Activated CD4-positive, alpha-beta T cell treated with anti-CD3 and anti-CD28 coated beads for 4 hours (primary cell): Measurements from ENCODE around the gene THAP5.
"Not testable (repeated sequence)": the region's sequence is repeated elsewhere in the genome, so short reads cannot be mapped to it uniquely, and the experiment has no call there.

Experiments
- DNase-seq, 2 donors: peaks; one replicate each; pipeline ENCODE4 v3.0.0-alpha.2; 2020

Gene THAP5

DNA sequence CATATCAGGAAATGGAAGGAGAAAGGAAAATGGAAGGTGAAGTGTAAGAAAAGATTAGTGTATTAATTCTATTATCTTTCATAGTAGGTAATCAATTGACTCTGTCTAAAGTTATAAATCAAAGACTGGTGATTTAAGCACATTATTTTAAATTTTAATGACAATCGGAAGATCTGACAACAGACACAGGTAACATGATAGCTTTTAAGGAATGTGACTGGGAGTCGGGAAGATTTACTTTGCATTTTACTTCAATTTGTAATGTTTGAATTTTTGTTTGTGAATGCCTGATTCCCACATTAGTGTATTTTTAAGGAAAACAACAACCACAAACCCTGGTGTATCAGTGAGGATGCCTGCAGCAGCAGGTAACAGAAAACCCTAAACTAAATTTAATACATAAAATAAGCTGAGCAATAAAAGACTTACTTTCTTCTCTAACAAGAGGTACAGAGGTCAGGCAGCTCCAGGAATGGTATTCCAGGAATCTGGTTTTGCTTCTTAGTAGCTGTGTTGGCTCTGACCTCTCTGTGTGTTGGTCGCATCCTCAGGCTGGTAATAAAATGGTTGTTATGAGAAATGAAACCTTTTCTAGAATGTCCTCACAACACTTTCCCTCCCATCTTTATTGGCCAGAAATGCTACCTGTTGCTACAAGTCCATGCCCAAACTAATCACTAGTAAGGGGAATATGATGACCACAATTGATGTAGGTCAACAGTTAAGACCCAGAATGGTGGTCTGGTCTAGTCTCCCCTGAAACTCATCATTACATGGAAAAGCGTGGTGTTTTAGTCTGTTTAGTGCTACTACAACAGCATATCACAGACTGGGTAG is 12.4 kb upstream of the THAP5 start:
- no peak for DNase-seq

DNA sequence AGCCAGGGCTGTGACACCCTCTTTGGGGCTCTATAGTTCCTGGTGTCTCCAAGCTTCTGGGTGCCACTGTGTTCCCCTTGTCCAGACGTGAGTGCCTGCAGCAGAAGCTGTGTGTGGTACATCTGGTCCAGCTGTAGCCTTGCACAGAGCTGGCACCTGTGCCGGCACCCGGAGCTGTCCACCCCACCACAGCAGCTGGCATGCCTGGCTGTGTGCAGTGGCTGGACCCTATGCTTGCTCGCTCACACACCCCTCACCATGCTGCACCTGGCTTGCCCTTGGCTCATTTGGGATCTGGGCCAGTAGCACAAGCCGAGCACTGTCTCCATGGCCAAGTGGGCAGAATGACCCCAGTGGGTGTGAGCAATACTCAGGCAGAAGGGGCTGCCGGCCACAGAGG is 10.8 kb upstream of the THAP5 start:
- DNase-seq: no peak

DNA sequence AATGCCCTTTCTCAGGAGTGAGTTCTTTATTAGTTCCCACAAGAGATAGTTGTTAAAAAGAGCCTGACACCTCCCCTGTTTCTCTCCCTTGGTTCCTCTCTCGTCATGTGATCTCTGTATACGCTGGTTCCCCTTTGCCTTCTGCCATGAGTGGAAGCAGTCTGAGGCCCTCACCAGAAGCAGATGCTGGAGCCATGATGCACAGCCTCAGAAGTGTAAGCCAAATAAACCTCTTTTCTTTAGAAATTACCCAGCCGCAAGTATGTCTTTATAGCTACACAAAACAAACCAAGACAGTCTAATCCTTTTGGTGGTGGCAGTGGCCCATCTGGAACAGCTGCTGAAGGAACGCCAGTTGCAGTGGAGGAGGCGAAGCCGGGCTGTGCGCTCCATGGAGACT is 9.4 kb upstream of the THAP5 start:
- DNase-seq: no peak

GRCh38 chr7:108576116-108576515 is 6.6 kb upstream of the THAP5 start:
- no peak for DNase-seq

DNA sequence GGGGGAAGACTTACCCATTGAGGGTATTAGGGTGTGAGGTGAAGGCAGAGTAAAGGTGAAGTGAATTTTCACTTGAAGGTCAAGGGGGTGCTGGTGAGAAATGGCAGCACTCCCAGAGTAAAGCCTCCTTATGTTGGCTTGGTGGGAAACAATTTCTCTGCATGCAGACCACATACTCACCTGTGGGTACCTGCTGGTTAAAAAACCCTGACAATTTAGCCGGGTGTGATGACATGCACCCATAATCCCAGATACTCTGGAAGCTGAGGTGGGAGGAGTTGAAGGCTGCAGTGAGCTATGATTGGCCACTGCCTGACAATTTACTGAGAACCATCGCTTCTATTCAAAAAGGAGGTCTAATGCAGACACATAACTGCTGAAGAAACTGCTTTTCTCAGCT is 5.7 kb upstream of the THAP5 start:
- no peak for DNase-seq

DNA sequence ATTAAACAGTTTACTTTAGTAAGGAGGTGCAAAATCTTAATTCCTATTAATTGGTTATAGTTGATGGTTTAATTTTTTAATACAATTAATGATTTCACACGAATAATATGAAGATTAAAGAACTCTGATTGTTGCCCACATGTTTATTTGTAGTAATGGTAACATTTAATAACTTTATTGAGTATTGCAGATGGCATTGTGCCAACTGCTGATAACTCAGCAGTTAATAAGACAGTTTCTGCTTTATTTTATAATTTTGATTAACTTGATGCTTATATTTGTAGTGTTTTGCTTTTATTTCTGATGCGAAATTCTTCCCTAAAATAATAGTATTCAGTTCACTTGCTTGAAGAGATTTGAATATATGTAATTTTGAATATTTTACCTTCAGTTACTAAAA is 3.0 kb upstream of the THAP5 start:
- no peak for DNase-seq

DNA sequence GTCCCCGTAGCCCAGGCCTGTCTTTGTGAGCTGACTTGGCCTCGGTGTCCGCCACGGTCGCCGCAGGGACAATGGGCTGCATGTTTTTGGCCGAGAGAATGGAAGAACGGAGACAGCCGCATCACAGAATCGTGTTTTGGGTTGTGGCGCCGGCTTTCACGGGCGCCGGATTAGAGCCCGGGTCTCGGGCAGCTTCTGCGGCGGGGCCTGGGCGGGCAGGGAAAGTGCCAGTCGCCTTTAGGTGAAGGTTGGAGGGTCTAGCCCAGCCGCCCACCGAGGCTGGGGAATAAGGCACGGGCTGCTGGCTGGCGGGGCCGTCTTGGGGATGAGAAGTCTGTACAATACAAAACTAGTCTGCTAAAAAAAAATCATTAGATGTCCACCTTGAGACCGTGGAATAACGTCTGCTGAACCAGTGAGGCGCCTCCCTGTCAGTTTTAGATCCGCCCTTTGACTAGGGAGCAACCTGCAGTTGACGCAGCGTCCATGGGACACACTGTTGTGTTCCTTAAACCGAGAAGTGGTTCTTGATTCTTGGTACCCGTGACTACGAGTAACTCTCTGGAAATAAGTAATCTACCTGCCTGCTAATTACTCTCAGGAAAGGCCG is 745 bp upstream of the THAP5 start:
- peak; percentile 38 to 46 for DNase-seq

- DNase-seq: no peak
Observed at GRCh38 chr7:108568801-108569380, 615 bp downstream of the THAP5 start.

DNA sequence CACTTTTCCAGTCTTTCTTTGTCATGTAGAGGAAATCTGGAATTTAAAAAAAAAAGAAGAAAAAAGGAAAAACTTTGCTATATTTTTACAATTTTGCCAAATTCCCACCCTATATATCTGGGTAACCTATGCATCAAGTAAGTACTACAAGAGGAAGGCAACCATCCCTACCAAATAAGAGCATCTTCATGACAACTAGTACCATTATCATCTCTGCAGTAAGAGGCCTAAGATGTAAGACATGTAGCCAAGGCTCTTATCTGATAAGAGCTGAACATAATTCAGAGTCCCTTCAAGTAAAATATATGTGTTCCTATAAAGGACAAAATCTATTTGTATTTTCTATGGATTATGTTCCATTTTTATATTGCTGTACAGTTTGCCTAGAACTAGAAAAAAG is 3.5 kb downstream of the THAP5 start:
- no peak for DNase-seq

- DNase-seq: no peak
Observed at GRCh38 chr7:108561047-108561619, 8.4 kb downstream of the THAP5 start.

DNA sequence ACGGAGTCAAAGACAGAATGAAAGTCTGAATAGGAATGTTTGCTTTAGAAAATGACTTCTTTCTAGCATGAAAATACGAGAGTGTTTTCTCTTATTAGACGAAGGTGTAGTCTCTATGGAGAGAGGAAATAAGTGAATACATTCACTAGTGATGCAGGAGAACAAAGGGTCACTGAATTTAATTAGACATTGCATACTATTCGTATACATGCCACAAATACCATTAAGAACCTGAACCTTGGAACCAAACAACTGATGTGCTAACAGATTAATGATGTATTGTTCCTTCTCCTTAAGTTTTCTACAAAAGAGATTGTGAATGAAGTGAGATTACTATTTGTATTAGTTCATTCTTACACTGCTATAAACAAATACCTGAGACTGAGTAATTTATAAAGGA is 10.3 kb downstream of the THAP5 start:
- no peak for DNase-seq

DNA sequence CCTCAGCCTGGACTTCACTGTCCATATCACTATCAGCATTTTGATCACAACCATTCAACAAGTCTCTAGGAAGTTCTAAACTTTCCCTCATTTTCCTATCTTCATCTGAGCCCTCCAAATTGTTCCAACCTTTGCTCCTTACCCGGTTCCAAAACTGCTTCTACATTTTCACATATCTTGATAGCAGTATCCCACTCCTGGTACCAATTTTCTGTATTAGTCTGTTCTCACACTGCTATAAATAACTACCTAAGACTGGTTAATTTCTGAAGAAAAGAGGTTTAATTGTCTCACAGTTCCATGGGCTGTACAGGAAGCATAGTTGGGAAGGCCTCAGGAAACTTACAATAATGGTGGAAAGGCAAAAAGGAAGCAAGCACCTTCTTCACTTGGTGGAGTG is 11.9 kb downstream of the THAP5 start:
- DNase-seq: no peak

DNA sequence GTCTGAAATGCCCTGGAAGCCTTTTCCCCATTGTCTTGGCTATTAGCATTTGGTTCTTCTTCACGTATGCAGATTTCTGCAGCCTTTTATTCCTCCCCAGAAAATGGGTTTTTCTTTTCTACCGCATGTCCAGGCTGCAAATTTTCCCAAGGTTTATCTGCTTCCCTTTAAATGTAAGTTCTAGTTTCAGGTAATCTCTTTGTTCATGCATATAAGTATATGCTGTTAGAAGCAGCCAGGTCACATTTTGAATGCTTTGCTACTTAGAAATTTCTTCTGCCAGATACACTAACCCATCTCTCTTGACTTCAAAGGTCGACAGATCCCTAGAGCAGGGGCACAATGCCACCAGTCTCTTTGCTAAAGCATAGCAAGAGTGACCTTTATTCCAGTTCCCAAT is 12.3 kb downstream of the THAP5 start:
- DNase-seq: no peak

DNA sequence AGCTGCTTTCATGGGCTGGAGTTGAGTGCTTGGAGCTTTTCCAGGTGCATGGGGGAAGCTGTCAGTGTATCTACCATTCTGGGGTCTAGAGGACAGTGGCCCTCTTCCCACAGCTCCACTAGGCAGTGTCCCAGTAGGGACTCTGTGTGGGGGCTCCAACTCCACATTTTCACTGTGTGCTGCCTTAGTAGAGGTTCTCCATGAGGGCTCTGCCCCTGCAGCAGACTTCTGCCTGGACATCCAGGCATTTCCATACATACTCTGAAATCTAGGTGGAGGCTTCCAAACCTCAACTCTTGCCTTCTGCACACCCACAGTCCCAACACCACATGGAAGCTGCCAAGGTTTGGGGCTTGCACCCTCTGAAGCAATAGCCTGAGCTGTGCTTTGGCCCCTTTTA is 12.8 kb downstream of the THAP5 start:
- DNase-seq: not testable (repeated sequence)

GRCh38 chr7:108548141-108548896 is 21.2 kb downstream of the THAP5 start:
- not testable (repeated sequence) for DNase-seq

GRCh38 chr7:108541478-108541877 is 28.0 kb downstream of the THAP5 start:
- no peak for DNase-seq

- not testable (repeated sequence) for DNase-seq
Observed at GRCh38 chr7:108538685-108539084, 30.8 kb downstream of the THAP5 start.

GRCh38 chr7:108538236-108538635 is 31.3 kb downstream of the THAP5 start:
- DNase-seq: not testable (repeated sequence)

- no peak for DNase-seq
Observed at GRCh38 chr7:108537229-108537628, 32.3 kb downstream of the THAP5 start.

- no peak for DNase-seq
Observed at GRCh38 chr7:108535744-108536143, 33.8 kb downstream of the THAP5 start.

GRCh38 chr7:108535257-108535656 is 34.2 kb downstream of the THAP5 start:
- DNase-seq: no peak

DNA sequence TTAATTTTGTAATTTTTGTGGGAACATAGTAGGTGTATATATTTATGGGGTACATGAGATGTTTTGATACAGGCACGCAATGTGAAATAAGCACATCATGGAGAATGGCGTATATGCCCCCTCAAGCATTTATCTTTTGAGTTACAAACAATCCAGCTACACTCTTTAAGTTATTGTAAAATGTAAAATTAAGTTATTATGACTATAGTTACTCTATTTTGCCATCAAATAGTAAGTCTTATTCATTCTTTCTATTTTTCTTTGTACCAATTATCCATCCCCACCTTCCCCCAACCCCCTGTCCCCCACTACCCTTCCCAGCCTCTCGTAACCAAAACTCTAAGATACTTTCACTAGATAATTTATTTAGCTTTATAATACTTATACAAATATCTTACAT is 35.8 kb downstream of the THAP5 start:
- no peak for DNase-seq

DNA sequence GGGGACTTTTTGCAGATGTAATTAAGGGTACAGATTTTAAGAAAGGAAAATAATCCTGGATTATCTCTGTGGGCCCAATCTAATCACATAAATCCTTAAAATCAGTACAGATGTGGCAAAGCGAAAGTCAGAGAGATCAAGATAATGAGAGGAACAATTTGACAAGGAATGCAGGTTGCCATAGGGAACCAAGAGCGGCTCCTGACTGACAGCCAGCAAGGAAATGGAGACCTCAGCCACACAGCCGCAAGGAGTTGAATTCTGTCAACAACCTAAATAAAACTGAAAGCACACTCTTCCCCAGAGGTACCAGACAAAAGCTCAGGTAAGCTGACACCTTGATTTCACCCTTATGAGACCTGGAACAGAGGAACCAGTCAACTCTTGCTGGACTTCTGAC is 40.2 kb downstream of the THAP5 start:
- DNase-seq: no peak
